DMS53 (cell line): Measurements from ENCODE around the gene TF.

Source experiments
- DNase-seq: peaks from one replicate; lab custom pipeline; 2025; lab: John Stamatoyannopoulos, UW

Gene TF

GRCh38 chr3:133836497-133837158, 90.4 kb downstream of the TF start:
- no peak for DNase-seq

- DNase-seq = no peak
These were observed 91.5 kb downstream of the TF start for GRCh38 chr3:133837487-133838295.

- no peak for DNase-seq
These were observed 92.2 kb downstream of the TF start for GRCh38 chr3:133838296-133838789.

- DNase-seq = no peak
These were observed 93.0 kb downstream of the TF start for GRCh38 chr3:133838916-133839800.

GRCh38 chr3:133840055-133840737, 94.0 kb downstream of the TF start:
- DNase-seq = no peak

GRCh38 chr3:133840767-133841166, 94.6 kb downstream of the TF start:
- DNase-seq = no peak

- DNase-seq = no peak
These were observed 95.0 kb downstream of the TF start for GRCh38 chr3:133841196-133841595.

GRCh38 chr3:133842158-133842557, 96.0 kb downstream of the TF start:
- no peak for DNase-seq

- peak; percentile 26 for DNase-seq
These were observed 97.4 kb downstream of the TF start for GRCh38 chr3:133843634-133844033.

- DNase-seq = no peak
These were observed 98.9 kb downstream of the TF start for GRCh38 chr3:133845127-133845526.
